ENCODE results near the gene AVPR1B.

The AVPR1B gene

GRCh38 chr1:206117151-206117948 lies at the start of gene AVPR1B:
AVPR1B (minus strand) TSS chr1:206117388; CDS start chr1:206116890, 498 bp downstream.
- DNase-seq: no peak

- no peak for DNase-seq
These were observed 28.6 kb upstream of the AVPR1B start for GRCh38 chr1:206145771-206146290.

- no peak for DNase-seq
These were observed 27.4 kb upstream of the AVPR1B start for GRCh38 chr1:206144605-206145004.

- peak; percentile 45 to 66 for DNase-seq
These were observed 26.5 kb upstream of the AVPR1B start for GRCh38 chr1:206143537-206144172.

GRCh38 chr1:206142770-206143169 lies 25.6 kb upstream of the AVPR1B start:
- no peak for DNase-seq

- DNase-seq: no peak
These were observed 24.8 kb upstream of the AVPR1B start for GRCh38 chr1:206142011-206142410.

- DNase-seq: no peak
These were observed 19.1 kb upstream of the AVPR1B start for GRCh38 chr1:206136241-206136640.

- no peak for DNase-seq
These were observed 18.1 kb upstream of the AVPR1B start for GRCh38 chr1:206135248-206135647.

GRCh38 chr1:206133751-206134415 lies 16.7 kb upstream of the AVPR1B start:
- no peak for DNase-seq

GRCh38 chr1:206131037-206131436 lies 13.8 kb upstream of the AVPR1B start:
- no peak for DNase-seq

GRCh38 chr1:206128196-206128595 lies 11.0 kb upstream of the AVPR1B start:
- DNase-seq: no peak

- no peak for DNase-seq
These were observed 10.1 kb upstream of the AVPR1B start for GRCh38 chr1:206127336-206127735.

- no peak for DNase-seq
These were observed 8.2 kb upstream of the AVPR1B start for GRCh38 chr1:206125346-206125745.

- no peak for DNase-seq
These were observed 5.5 kb upstream of the AVPR1B start for GRCh38 chr1:206122686-206123085.

- no peak for DNase-seq
These were observed 4.1 kb upstream of the AVPR1B start for GRCh38 chr1:206121269-206121668.

GRCh38 chr1:206120406-206120805 lies 3.2 kb upstream of the AVPR1B start:
- DNase-seq: no peak

- no peak for DNase-seq
These were observed 376 bp downstream of the AVPR1B start for GRCh38 chr1:206116873-206117150.

GRCh38 chr1:206116191-206116872 lies 856 bp downstream of the AVPR1B start:
- no peak for DNase-seq

GRCh38 chr1:206115791-206116190 lies 1.4 kb downstream of the AVPR1B start:
- DNase-seq: no peak

- no peak for DNase-seq
These were observed 2.2 kb downstream of the AVPR1B start for GRCh38 chr1:206114692-206115640.

- DNase-seq: no peak
These were observed 4.4 kb downstream of the AVPR1B start for GRCh38 chr1:206112600-206113301.

All from cerebellar nuclear complex (tissue), 1 donor.